GM12872 (cell line): ENCODE data around the gene TFB1M.

Experiments used
- CTCF ChIP-seq: IDR thresholded peaks from 3 replicates; pipeline ENCODE4 v1.5.1; 2011; ENCODE audit warnings: low read depth, mild to moderate bottlenecking, low read length, moderate library complexity; ENCODE audit not compliant: insufficient read depth

Gene TFB1M

GRCh38 chr6:155256122-155256795 lies 58.0 kb downstream of the TFB1M start:
- no peak for TF ChIP-seq CTCF

DNA sequence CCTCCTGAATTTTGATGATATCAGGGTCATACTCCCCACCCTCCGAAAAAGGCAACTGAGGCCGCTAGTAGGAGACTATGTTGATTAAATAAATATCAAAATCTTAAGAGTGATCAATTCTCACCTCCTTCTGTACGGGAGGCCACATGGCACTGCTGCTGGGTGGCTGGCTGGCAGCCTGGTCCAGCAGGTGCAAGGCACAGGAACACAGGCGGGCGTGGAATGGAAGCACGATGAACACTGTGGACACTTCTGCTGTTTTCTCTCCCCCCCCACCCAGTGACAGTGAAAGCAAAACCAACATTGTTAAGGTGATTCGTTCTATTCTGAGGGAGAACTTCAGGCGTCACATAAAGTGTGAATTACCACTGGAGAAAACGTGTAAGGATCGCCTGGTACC lies 60.1 kb downstream of the TFB1M start:
- TF ChIP-seq CTCF: no peak

DNA sequence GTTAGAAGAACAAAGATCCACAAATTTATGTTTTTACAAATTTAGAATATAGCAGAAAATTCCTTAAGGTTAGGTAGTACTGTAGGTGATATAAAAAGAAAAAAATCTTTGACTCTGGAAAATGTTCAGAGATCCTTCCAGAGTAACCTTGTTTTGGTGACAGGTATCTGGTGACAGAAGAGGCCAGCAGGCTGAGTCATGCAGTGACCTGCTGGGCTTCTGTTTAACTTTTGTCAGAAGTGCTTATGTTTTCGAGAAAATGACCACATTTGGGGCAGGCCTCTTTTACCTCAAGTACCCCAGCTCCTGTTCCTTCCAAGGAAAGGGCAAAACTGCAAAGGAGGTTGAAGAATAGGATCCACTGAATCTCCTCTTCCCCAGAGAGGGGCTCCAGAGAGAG lies 60.9 kb downstream of the TFB1M start:
- TF ChIP-seq CTCF: no peak

GRCh38 chr6:155252581-155252980 lies 61.7 kb downstream of the TFB1M start:
- no peak for TF ChIP-seq CTCF

- no peak for TF ChIP-seq CTCF
Measured at GRCh38 chr6:155250701-155251381, 63.4 kb downstream of the TFB1M start.

GRCh38 chr6:155248008-155249001 lies 66.0 kb downstream of the TFB1M start:
- peak; percentile 73 for TF ChIP-seq CTCF

DNA sequence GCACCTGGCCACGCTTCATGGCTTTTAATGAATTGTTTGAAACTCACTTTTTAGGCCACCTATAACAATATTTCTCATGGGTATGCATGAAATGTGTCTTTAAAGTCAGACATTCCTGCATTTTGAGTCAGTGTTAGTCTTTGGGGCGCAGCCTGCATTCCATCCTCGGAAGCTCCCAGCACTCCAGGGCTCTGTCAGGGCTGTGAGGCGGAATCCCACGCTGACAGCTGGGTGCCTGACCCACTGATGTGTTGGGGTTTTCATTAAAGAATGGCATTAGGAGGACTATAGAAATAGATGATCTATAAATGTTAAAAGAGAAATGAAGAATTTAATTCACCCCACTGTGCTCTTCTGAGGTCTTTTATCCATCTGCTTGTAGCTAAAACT lies 66.7 kb downstream of the TFB1M start:
- TF ChIP-seq CTCF: no peak
